HG03571 (cell line): ENCODE measurements around the gene RAB1B.
"Not testable (repeated sequence)": the region's sequence is repeated elsewhere in the genome, so short reads cannot be mapped to it uniquely, and the experiment has no call there.

Experiments used
- ATAC-seq: cut with Tn5 transposase; IDR thresholded peaks from one replicate; pipeline ENCODE4 v1.9.1; 2021; ENCODE audit not compliant: unreplicated experiment

RAB1B gene

GRCh38 chr11:66294626-66295620 lies 26.5 kb downstream of the RAB1B start:
- ATAC-seq: no peak

DNA sequence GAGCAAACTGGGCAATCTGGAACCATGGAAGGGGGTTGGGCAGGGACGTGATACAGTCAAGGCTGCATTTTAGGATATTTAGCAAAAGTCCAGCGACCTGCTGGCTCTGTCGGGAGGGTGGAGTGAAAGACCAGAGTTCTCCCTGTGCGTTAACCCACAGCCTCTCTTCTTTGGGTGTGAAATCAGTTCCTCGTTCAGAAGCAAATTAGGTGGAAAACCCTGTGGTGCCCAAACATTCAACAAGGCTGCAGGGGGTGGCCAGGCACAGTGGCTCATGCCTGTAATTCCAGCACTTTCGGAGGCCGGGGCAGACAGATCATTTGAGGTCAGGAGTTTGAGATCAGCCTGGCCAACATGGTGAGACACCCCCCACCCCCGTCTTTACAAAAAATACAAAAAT lies 29.2 kb downstream of the RAB1B start:
- ATAC-seq: no peak

DNA sequence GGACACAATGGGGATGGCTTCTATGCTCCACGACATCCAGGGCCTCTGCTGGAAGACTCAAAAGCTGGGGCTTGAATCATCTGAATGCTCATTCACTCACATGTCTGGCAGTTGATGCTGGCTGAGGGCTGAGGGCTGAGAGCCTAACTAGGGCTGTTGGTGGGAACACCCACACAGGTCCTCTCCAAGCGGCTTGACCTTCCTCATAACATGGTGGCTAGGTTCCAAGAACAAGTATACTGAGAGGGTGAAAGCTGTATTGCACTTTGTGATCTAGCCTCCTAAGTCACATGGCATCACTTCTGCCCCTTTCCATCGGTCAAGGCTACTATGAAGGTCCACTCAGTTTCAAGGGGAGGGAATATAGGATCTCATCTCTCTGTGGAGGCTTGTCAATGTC lies 30.7 kb downstream of the RAB1B start:
- ATAC-seq: no peak

DNA sequence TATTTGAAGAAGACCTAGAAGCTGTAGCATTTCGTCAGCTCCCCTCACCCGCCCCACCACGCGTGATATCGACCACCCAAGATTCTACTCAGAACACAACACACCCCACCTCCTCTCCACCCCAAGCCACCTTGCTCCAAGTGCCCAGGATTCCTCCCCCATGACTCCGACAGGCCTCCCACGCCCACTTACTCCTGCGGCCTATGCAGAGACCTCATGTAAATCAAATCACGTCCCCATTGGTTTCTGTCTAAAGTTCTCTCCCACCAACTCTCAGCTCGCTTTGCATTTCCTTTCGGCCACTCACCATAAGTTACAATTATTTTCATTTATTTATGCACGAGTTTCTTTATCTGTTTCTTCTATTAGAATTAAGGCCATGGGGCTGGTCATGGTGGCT lies 34.2 kb downstream of the RAB1B start:
- ATAC-seq: no peak

DNA sequence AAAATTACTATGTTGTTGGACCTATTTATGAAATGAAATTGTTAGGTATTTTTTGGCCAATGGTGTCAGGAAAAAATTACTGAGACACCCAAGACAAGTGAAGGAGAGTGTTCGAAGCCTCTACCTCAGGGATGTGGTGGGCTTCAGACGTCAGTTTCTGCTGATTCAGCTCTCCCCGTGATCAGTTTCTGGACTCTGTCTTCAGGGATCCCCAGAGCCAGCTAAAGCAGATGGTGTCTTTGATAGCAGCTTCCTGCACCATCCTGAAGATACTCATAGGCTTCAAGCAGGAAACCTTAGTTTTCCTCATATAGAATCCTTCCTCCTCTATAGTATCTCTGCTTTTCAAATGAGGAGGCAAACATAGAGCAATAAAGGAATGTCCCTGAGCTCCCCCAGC lies 41.0 kb downstream of the RAB1B start:
- ATAC-seq: no peak

DNA sequence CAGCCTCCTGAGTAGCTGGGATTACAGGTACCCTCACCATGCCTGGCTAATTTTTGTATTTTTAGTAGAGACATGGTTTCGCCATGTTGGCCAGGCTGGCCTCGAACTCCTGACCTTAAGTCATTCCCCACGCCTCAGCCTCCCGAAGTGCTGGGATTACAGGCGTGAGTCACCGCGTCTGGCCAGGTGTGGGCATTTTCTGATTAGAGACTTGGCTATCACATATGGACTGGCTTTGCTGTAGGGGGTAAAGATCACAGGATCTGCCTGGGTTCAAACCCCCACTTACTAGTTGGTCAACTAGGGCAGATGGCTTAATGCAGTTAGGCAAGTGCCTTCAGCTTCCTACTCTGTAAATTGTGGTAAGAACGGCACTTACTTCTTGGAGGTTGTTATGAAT lies 41.9 kb downstream of the RAB1B start:
- no peak for ATAC-seq

GRCh38 chr11:66310803-66311440 lies 42.5 kb downstream of the RAB1B start:
- not testable (repeated sequence) for ATAC-seq

GRCh38 chr11:66311470-66311964 lies 43.1 kb downstream of the RAB1B start:
- ATAC-seq: no peak

DNA sequence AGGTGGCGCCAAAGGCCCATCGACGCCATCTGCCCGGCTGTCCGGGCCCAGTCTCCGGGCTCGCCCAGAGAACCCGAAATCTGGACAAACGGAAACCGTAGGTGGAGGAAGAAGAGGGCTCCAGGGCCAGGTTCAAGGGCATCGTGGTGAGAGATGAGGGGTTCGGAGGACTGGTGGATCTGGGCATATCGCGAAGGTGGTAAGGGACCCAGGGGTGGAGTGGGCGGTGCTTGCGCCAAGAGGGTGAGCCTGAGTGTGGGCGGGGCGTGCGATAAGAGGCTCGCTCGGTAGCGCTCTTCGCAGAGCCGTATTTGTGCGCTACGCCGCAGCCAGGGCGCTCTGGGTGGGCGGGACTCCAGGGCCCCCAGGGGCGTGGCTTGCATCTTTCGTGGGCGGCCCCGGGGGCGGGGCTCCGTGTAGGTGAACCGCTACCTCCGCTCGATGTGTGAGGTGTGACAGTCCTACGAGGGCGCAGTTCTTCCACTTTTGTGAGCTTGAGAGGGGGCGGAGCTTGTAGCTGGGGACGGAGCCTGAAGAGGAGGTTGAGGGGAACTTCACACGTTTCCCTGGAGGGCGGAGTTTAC lies 43.6 kb downstream of the RAB1B start:
- peak; percentile 71 for ATAC-seq

- ATAC-seq: peak; percentile 43
Observed at GRCh38 chr11:66312549-66313320, 44.3 kb downstream of the RAB1B start.

DNA sequence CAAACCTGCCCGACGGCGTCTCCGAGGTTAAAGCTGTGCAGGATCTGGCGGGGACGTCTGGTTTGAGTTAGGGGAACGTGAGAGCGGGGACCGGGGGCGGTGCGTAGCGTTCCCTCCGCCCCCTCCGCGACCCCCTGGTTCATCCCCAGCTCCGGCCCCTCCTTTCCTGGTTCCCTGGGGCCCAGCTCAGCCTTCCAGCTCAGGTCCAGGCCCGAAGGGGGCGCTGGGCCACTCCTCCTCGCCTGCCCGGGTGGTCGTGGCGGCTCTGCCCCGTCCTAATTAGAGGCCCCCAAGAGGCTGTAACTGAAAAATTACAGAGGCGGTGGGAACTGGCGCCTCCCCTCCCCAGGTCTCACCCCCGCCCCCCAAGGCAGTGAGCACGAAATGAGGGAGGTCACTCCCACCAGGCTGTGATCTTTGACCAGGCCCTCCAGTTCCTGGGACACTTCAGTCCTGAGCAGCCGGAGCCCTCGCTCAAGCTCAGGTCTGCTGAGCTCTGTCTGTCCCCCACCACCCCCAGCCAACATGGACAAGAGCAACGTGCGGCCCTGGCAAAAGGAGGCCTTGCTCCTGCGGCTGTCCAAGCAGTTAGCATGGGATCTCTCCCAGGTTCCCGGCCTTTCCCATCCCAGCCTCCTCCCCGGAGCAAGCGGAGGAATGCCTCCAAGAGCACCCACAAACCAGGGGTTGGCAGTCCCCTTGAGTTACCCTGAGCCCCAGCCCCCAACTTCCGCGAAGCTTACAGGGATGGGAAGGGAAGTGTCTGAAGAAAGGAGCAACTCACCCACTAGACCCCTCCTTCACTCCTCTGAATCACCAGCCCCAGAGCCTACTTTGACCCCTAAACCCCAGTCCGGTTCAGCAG lies 45.1 kb downstream of the RAB1B start:
- ATAC-seq: no peak

DNA sequence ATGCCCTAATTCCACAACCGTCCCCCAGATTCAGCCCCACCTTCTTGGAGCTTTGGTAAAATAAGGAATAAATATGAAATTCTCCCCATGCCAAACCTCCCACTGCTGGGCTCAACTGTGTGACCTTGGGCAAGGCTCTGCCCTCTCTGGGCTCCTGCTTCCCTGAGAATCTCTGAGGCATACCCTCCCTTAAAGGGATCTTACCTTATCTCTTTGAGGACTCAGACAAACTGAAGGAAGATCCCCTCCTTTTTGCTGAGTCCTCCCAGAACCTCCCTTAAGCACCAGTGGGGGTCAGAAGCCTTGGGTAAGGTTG lies 45.7 kb downstream of the RAB1B start:
- ATAC-seq: no peak

- ATAC-seq: no peak
Observed at GRCh38 chr11:66314561-66315497, 46.4 kb downstream of the RAB1B start.

GRCh38 chr11:66315498-66315885 lies 47.1 kb downstream of the RAB1B start:
- no peak for ATAC-seq

GRCh38 chr11:66315921-66316811 lies 47.7 kb downstream of the RAB1B start:
- no peak for ATAC-seq

- no peak for ATAC-seq
Observed at GRCh38 chr11:66316849-66317251, 48.4 kb downstream of the RAB1B start, which contains the start of gene CD248. CD248 (minus strand) TSS chr11:66317044; CDS start chr11:66317027, 17 bp downstream.

- ATAC-seq: no peak
Observed at GRCh38 chr11:66317322-66317722, 48.9 kb downstream of the RAB1B start.
